SK-N-SH treated with all-trans-retinoic acid at 6 μM for 48 hours (cell line): ENCODE results near the gene STOML2.

Source experiments
- ATAC-seq: fragments of 200-7000 bp; cut with Tn5 transposase; 3 replicates; pipeline ENCODE4 v1.9.1; 2020; ENCODE audit warnings: mild to moderate bottlenecking, moderate library complexity
- ARNTL ChIP-seq: fragments of 450-650 bp; formaldehyde crosslinking; IDR thresholded peaks from 2 replicates; pipeline ENCODE4 v1.5.0; 2020; ENCODE audit warnings: low read depth, mild to moderate bottlenecking, moderate library complexity, borderline replicate concordance
- BACH2 ChIP-seq: fragments of 250-450 bp; sonication (Bioruptor Pico); IDR thresholded peaks from 2 replicates; pipeline ENCODE4 v1.9.0; 2021; ENCODE audit warnings: mild to moderate bottlenecking, borderline replicate concordance
- CREB5 ChIP-seq: fragments of 250-450 bp; sonication (Bioruptor Pico); IDR thresholded peaks from 2 replicates; pipeline ENCODE4 v1.5.1; 2020; ENCODE audit warnings: low read depth, mild to moderate bottlenecking, moderate library complexity
- CSDC2 ChIP-seq: fragments of 250-450 bp; sonication (Bioruptor Pico); IDR thresholded peaks from 2 replicates; pipeline ENCODE4 v1.5.0; 2020; ENCODE audit warnings: mild to moderate bottlenecking, moderate library complexity
- GLIS3 ChIP-seq: fragments of 250-450 bp; sonication (Bioruptor Pico); IDR thresholded peaks from 2 replicates; pipeline ENCODE4 v1.5.0; 2020; ENCODE audit warnings: mild to moderate bottlenecking, moderate library complexity
- ISL1 ChIP-seq: fragments of 250-450 bp; sonication (Bioruptor Pico); IDR thresholded peaks from 2 replicates; pipeline ENCODE4 v2.1.2; 2022; ENCODE audit warnings: mild to moderate bottlenecking, moderate library complexity
- OSR1 ChIP-seq: fragments of 250-450 bp; sonication (Bioruptor Pico); IDR thresholded peaks from 2 replicates; pipeline ENCODE4 v1.8.0; 2022; ENCODE audit warnings: moderate library complexity, mild to moderate bottlenecking, inconsistent platforms
- SNAI2 ChIP-seq: fragments of 250-450 bp; sonication (Bioruptor Pico); IDR thresholded peaks from 2 replicates; pipeline ENCODE4 v1.5.0; 2020; ENCODE audit warnings: mild to moderate bottlenecking, moderate library complexity
- TCF4 ChIP-seq: fragments of 250-450 bp; sonication (Bioruptor Pico); IDR thresholded peaks from 2 replicates; pipeline ENCODE4 v1.8.0; 2021; ENCODE audit warnings: mild to moderate bottlenecking, moderate library complexity, borderline replicate concordance
- TOX ChIP-seq: fragments of 250-450 bp; sonication (Bioruptor Pico); IDR thresholded peaks from 2 replicates; pipeline ENCODE4 v1.8.0; 2021; ENCODE audit warnings: mild to moderate bottlenecking, moderate library complexity, borderline replicate concordance
- TSHZ2 ChIP-seq: fragments of 250-450 bp; sonication (Bioruptor Pico); IDR thresholded peaks from 2 replicates; pipeline ENCODE4 v1.5.0; 2020; ENCODE audit warnings: mild to moderate bottlenecking, moderate library complexity
- ZC3H10 ChIP-seq: fragments of 250-450 bp; sonication (Bioruptor Pico); IDR thresholded peaks from 2 replicates; pipeline ENCODE4 v1.5.1; 2021; ENCODE audit warnings: mild to moderate bottlenecking, moderate library complexity
- ZFP30 ChIP-seq: fragments of 450-650 bp; formaldehyde crosslinking; IDR thresholded peaks from 2 replicates; pipeline ENCODE4 v1.5.0; 2022; ENCODE audit warnings: mild to moderate bottlenecking, moderate library complexity
- ZNF565 ChIP-seq: fragments of 450-650 bp; formaldehyde crosslinking; conservative IDR thresholded peaks from 2 replicates; pipeline ENCODE4 v1.5.0; 2020; ENCODE audit warnings: low read depth, mild to moderate bottlenecking, moderate library complexity
- ZNF70 ChIP-seq: fragments of 450-650 bp; formaldehyde crosslinking; IDR thresholded peaks from 2 replicates; pipeline ENCODE4 v1.5.0; 2020; ENCODE audit warnings: mild to moderate bottlenecking, moderate library complexity
- ZNF8 ChIP-seq: fragments of 450-650 bp; formaldehyde crosslinking; IDR thresholded peaks from 2 replicates; pipeline ENCODE4 v1.5.0; 2020; ENCODE audit warnings: mild to moderate bottlenecking, moderate library complexity
- TF ChIP-seq, protein P1 (sequence below): fragments of 250-450 bp; sonication (Bioruptor Pico); IDR thresholded peaks from 2 replicates; pipeline ENCODE4 v1.5.1; 2021; ENCODE audit warnings: mild to moderate bottlenecking, moderate library complexity
- TF ChIP-seq, protein P2 (sequence below): fragments of 250-450 bp; sonication (Bioruptor Pico); IDR thresholded peaks from 2 replicates; pipeline ENCODE4 v1.8.0; 2020; ENCODE audit warnings: mild to moderate bottlenecking, moderate library complexity, borderline replicate concordance
- TF ChIP-seq, protein P3 (sequence below): fragments of 250-450 bp; sonication (Bioruptor Pico); IDR thresholded peaks from 2 replicates; pipeline ENCODE4 v1.8.0; 2021; ENCODE audit warnings: low read depth, mild to moderate bottlenecking, moderate library complexity, borderline replicate concordance

STOML2 gene

DNA sequence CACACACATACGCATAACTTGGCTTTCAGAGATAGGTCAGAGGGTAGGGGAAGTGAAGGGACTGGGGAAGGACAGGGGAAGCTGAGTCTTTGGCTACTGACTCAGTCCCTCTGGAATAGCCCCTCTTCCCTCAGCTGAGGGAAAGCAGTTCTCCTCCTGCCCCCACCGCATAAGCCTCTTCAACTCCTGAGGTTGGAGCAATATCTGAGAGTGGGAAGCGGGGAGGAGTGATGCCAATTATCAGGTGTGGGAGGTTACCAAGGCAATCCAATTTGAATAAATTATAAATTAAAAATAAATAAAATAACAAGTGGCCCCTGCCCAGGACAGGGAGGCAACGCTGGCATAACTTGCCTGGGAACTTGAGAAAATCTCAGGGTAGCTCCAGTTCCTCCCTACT lies 1.7 kb upstream of the STOML2 start:
- TF ChIP-seq, protein P1, sequence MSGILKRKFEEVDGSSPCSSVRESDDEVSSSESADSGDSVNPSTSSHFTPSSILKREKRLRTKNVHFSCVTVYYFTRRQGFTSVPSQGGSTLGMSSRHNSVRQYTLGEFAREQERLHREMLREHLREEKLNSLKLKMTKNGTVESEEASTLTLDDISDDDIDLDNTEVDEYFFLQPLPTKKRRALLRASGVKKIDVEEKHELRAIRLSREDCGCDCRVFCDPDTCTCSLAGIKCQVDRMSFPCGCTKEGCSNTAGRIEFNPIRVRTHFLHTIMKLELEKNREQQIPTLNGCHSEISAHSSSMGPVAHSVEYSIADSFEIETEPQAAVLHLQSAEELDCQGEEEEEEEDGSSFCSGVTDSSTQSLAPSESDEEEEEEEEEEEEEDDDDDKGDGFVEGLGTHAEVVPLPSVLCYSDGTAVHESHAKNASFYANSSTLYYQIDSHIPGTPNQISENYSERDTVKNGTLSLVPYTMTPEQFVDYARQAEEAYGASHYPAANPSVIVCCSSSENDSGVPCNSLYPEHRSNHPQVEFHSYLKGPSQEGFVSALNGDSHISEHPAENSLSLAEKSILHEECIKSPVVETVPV (CRISPR knock-in tag): no peak
- TF ChIP-seq CREB5 (CRISPR knock-in tag) (no peak), TSHZ2 (no peak), ZNF565 (CRISPR knock-in tag) (no peak), CSDC2 (CRISPR knock-in tag) (no peak), ISL1 (CRISPR knock-in tag) (no peak), TCF4 (CRISPR knock-in tag) (no peak), GLIS3 (CRISPR knock-in tag) (no peak), SNAI2 (CRISPR knock-in tag) (no peak), BACH2 (no peak), OSR1 (no peak), ZNF70 (CRISPR knock-in tag) (no peak), ZFP30 (CRISPR knock-in tag) (no peak), ARNTL (no peak), ZNF8 (CRISPR knock-in tag) (no peak), ZC3H10 (CRISPR knock-in tag) (no peak), TOX (CRISPR knock-in tag) (no peak)
- TF ChIP-seq, protein P2, sequence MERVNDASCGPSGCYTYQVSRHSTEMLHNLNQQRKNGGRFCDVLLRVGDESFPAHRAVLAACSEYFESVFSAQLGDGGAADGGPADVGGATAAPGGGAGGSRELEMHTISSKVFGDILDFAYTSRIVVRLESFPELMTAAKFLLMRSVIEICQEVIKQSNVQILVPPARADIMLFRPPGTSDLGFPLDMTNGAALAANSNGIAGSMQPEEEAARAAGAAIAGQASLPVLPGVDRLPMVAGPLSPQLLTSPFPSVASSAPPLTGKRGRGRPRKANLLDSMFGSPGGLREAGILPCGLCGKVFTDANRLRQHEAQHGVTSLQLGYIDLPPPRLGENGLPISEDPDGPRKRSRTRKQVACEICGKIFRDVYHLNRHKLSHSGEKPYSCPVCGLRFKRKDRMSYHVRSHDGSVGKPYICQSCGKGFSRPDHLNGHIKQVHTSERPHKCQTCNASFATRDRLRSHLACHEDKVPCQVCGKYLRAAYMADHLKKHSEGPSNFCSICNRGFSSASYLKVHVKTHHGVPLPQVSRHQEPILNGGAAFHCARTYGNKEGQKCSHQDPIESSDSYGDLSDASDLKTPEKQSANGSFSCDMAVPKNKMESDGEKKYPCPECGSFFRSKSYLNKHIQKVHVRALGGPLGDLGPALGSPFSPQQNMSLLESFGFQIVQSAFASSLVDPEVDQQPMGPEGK (CRISPR knock-in tag): no peak
- TF ChIP-seq, protein P3, sequence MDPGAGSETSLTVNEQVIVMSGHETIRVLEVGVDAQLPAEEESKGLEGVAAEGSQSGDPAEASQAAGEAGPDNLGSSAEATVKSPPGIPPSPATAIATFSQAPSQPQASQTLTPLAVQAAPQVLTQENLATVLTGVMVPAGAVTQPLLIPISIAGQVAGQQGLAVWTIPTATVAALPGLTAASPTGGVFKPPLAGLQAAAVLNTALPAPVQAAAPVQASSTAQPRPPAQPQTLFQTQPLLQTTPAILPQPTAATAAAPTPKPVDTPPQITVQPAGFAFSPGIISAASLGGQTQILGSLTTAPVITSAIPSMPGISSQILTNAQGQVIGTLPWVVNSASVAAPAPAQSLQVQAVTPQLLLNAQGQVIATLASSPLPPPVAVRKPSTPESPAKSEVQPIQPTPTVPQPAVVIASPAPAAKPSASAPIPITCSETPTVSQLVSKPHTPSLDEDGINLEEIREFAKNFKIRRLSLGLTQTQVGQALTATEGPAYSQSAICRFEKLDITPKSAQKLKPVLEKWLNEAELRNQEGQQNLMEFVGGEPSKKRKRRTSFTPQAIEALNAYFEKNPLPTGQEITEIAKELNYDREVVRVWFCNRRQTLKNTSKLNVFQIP (CRISPR knock-in tag): no peak
- no peak for ATAC-seq

GRCh38 chr9:35103660-35104191 lies 795 bp upstream of the STOML2 start:
- ATAC-seq: no peak
- TF ChIP-seq OSR1 (no peak), CREB5 (CRISPR knock-in tag) (no peak), ARNTL (no peak), CSDC2 (CRISPR knock-in tag) (no peak), TSHZ2 (no peak)
